ENCODE results near the gene VTA1. TPM values are rescaled to one million over a fixed set of nuclear protein-coding genes. Genes with fewer than 3 reads are reported as not detected.

Gene VTA1
- total and polyA plus RNA-seq, 2 of the 8 experiments (the other 6 are each of a cell fraction or from before 2014, with no cell fraction given): 63.6 to 67.0 TPM

GRCh38 chr6:142255785-142256184 is 108.7 kb downstream of the VTA1 start (continued):
- TF ChIP-seq, protein P1, sequence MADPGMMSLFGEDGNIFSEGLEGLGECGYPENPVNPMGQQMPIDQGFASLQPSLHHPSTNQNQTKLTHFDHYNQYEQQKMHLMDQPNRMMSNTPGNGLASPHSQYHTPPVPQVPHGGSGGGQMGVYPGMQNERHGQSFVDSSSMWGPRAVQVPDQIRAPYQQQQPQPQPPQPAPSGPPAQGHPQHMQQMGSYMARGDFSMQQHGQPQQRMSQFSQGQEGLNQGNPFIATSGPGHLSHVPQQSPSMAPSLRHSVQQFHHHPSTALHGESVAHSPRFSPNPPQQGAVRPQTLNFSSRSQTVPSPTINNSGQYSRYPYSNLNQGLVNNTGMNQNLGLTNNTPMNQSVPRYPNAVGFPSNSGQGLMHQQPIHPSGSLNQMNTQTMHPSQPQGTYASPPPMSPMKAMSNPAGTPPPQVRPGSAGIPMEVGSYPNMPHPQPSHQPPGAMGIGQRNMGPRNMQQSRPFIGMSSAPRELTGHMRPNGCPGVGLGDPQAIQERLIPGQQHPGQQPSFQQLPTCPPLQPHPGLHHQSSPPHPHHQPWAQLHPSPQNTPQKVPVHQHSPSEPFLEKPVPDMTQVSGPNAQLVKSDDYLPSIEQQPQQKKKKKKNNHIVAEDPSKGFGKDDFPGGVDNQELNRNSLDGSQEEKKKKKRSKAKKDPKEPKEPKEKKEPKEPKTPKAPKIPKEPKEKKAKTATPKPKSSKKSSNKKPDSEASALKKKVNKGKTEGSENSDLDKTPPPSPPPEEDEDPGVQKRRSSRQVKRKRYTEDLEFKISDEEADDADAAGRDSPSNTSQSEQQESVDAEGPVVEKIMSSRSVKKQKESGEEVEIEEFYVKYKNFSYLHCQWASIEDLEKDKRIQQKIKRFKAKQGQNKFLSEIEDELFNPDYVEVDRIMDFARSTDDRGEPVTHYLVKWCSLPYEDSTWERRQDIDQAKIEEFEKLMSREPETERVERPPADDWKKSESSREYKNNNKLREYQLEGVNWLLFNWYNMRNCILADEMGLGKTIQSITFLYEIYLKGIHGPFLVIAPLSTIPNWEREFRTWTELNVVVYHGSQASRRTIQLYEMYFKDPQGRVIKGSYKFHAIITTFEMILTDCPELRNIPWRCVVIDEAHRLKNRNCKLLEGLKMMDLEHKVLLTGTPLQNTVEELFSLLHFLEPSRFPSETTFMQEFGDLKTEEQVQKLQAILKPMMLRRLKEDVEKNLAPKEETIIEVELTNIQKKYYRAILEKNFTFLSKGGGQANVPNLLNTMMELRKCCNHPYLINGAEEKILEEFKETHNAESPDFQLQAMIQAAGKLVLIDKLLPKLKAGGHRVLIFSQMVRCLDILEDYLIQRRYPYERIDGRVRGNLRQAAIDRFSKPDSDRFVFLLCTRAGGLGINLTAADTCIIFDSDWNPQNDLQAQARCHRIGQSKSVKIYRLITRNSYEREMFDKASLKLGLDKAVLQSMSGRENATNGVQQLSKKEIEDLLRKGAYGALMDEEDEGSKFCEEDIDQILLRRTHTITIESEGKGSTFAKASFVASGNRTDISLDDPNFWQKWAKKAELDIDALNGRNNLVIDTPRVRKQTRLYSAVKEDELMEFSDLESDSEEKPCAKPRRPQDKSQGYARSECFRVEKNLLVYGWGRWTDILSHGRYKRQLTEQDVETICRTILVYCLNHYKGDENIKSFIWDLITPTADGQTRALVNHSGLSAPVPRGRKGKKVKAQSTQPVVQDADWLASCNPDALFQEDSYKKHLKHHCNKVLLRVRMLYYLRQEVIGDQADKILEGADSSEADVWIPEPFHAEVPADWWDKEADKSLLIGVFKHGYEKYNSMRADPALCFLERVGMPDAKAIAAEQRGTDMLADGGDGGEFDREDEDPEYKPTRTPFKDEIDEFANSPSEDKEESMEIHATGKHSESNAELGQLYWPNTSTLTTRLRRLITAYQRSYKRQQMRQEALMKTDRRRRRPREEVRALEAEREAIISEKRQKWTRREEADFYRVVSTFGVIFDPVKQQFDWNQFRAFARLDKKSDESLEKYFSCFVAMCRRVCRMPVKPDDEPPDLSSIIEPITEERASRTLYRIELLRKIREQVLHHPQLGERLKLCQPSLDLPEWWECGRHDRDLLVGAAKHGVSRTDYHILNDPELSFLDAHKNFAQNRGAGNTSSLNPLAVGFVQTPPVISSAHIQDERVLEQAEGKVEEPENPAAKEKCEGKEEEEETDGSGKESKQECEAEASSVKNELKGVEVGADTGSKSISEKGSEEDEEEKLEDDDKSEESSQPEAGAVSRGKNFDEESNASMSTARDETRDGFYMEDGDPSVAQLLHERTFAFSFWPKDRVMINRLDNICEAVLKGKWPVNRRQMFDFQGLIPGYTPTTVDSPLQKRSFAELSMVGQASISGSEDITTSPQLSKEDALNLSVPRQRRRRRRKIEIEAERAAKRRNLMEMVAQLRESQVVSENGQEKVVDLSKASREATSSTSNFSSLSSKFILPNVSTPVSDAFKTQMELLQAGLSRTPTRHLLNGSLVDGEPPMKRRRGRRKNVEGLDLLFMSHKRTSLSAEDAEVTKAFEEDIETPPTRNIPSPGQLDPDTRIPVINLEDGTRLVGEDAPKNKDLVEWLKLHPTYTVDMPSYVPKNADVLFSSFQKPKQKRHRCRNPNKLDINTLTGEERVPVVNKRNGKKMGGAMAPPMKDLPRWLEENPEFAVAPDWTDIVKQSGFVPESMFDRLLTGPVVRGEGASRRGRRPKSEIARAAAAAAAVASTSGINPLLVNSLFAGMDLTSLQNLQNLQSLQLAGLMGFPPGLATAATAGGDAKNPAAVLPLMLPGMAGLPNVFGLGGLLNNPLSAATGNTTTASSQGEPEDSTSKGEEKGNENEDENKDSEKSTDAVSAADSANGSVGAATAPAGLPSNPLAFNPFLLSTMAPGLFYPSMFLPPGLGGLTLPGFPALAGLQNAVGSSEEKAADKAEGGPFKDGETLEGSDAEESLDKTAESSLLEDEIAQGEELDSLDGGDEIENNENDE (IDR thresholded peaks at IDR 0.05; ENCODE audit: insufficient replicate concordance, low read length): no peak
- TF ChIP-seq RNF2 (IDR thresholded peaks at IDR 0.05; ENCODE audit: borderline replicate concordance, low read depth, low read length, missing control alignments, poor library complexity, severe bottlenecking) (no peak), TCF12 (IDR thresholded peaks at IDR 0.05; ENCODE audit: low read depth, low read length) (no peak), TEAD4 (IDR thresholded peaks at IDR 0.05; ENCODE audit: low read depth, low read length) (no peak), KDM5A (IDR thresholded peaks at IDR 0.05; ENCODE audit: low read length) (no peak), JUN (IDR thresholded peaks at IDR 0.05; ENCODE audit: low read depth, low read length) (no peak)

Measured in H1 (cell line).